H9 (cell line): ENCODE results near the gene ZNF3. TPM values are rescaled to one million over a fixed set of nuclear protein-coding genes. Genes with fewer than 3 reads are reported as not detected.

Experiments
- DNase-seq: peaks from one replicate; pipeline ENCODE4 v3.0.0-alpha.2; 2017
- H2AFZ ChIP-seq: one replicate; pipeline ENCODE4 v1.6.1; 2013; ENCODE audit warnings: mild to moderate bottlenecking, low read length, control low read depth, moderate library complexity
- H2AK5ac ChIP-seq: 2 replicates; pipeline ENCODE4 v1.6.1; 2013; ENCODE audit warnings: low read length, control low read depth, mixed read lengths; ENCODE audit not compliant: insufficient read length
- H2BK120ac ChIP-seq: one replicate; pipeline ENCODE4 v1.6.1; 2013; ENCODE audit warnings: low read depth, mild to moderate bottlenecking, low read length, control low read depth, inconsistent platforms; ENCODE audit not compliant: poor library complexity, severe bottlenecking
- H2BK12ac ChIP-seq: 2 replicates; pipeline ENCODE4 v1.6.1; 2013; ENCODE audit warnings: low read length, control low read depth, mixed read lengths, low read depth; ENCODE audit not compliant: insufficient read length
- H2BK15ac ChIP-seq: 2 replicates; pipeline ENCODE4 v1.6.1; 2013; ENCODE audit warnings: low read depth, low read length, control low read depth
- H2BK20ac ChIP-seq: one replicate; pipeline ENCODE4 v1.6.1; 2013; ENCODE audit warnings: low read depth, mild to moderate bottlenecking, low read length, control low read depth, inconsistent platforms; ENCODE audit not compliant: poor library complexity, severe bottlenecking
- H2BK5ac ChIP-seq: 2 replicates; pipeline ENCODE4 v1.6.1; 2013; ENCODE audit warnings: low read length, control low read depth, mixed read lengths; ENCODE audit not compliant: insufficient read length
- H3K14ac ChIP-seq: 2 replicates; pipeline ENCODE4 v1.6.1; 2013; ENCODE audit warnings: low read length, control low read depth; ENCODE audit not compliant: insufficient read depth
- H3K18ac ChIP-seq: 2 replicates; pipeline ENCODE4 v1.6.1; 2013; ENCODE audit warnings: low read depth, mild to moderate bottlenecking, mixed read lengths, low read length, control low read depth; ENCODE audit not compliant: insufficient read length
- H3K23ac ChIP-seq: 2 replicates; pipeline ENCODE4 v1.6.1; 2013; ENCODE audit warnings: low read length, control low read depth, mixed read lengths, low read depth; ENCODE audit not compliant: insufficient read length
- H3K23me2 ChIP-seq: 2 replicates; pipeline ENCODE4 v1.6.1; 2013; ENCODE audit warnings: low read depth, mild to moderate bottlenecking, mixed read lengths, low read length, control low read depth; ENCODE audit not compliant: insufficient read length, poor library complexity, severe bottlenecking
- H3K27ac ChIP-seq: 2 replicates; pipeline ENCODE4 v1.5.1; 2013; ENCODE audit warnings: low read length, control low read depth, mixed read lengths, low read depth; ENCODE audit not compliant: insufficient read length
- H3K27me3 ChIP-seq: 2 replicates; pipeline ENCODE4 v1.6.1; 2013; ENCODE audit warnings: low read length, control low read depth, inconsistent platforms; ENCODE audit not compliant: insufficient read depth
- H3K4ac ChIP-seq: 2 replicates; pipeline ENCODE4 v1.6.1; 2013; ENCODE audit warnings: low read depth, mild to moderate bottlenecking, control low read depth, inconsistent platforms, low read length, moderate library complexity
- H3K4me1 ChIP-seq: 2 replicates; pipeline ENCODE4 v1.6.1; 2013; ENCODE audit warnings: low read length, control low read depth, inconsistent platforms; ENCODE audit not compliant: insufficient read depth
- H3K4me2 ChIP-seq: 2 replicates; pipeline ENCODE4 v1.6.1; 2013; ENCODE audit warnings: low read length, control low read depth, mixed read lengths; ENCODE audit not compliant: insufficient read length, insufficient read depth
- H3K56ac ChIP-seq: 2 replicates; pipeline ENCODE4 v1.6.1; 2013; ENCODE audit warnings: low read depth, mild to moderate bottlenecking, mixed read lengths, low read length, control low read depth; ENCODE audit not compliant: insufficient read length
- H3K79me1 ChIP-seq: 2 replicates; pipeline ENCODE4 v1.6.1; 2013; ENCODE audit warnings: low read depth, mild to moderate bottlenecking, moderate library complexity, low read length, control low read depth, inconsistent platforms; ENCODE audit not compliant: insufficient read depth, poor library complexity, severe bottlenecking
- H3K79me2 ChIP-seq: 2 replicates; pipeline ENCODE4 v1.6.1; 2013; ENCODE audit warnings: low read length, control low read depth, inconsistent platforms; ENCODE audit not compliant: insufficient read depth
- H3K9ac ChIP-seq: 2 replicates; pipeline ENCODE4 v1.6.1; 2013; ENCODE audit warnings: low read length, control low read depth, mixed read lengths; ENCODE audit not compliant: insufficient read length; ENCODE audit errors: extremely low read depth
- H3K9me3 ChIP-seq: one replicate; pipeline ENCODE4 v1.6.1; 2013; ENCODE audit warnings: low read depth, low read length, inconsistent platforms; ENCODE audit not compliant: control insufficient read depth
- H3T11ph ChIP-seq: one replicate; pipeline ENCODE4 v1.6.1; 2013; ENCODE audit warnings: mild to moderate bottlenecking, low read length, control low read depth, inconsistent platforms
- H4K20me1 ChIP-seq: one replicate; pipeline ENCODE4 v1.6.1; 2013; ENCODE audit not compliant: control insufficient read depth, insufficient read length, insufficient read depth
- H4K5ac ChIP-seq: 2 replicates; pipeline ENCODE4 v1.6.1; 2013; ENCODE audit warnings: low read depth, mild to moderate bottlenecking, mixed read lengths, low read length, control low read depth; ENCODE audit not compliant: insufficient read length
- H4K8ac ChIP-seq: replicated peaks from 2 replicates; pipeline ENCODE4 v1.6.1; 2013; ENCODE audit warnings: low read length, control low read depth, mixed read lengths, low read depth; ENCODE audit not compliant: insufficient read length
- H4K91ac ChIP-seq: 2 replicates; pipeline ENCODE4 v1.6.1; 2013; ENCODE audit warnings: low read depth, mild to moderate bottlenecking, moderate library complexity, mixed read lengths, low read length, control low read depth; ENCODE audit not compliant: insufficient read length
- H3K27ac Mint-ChIP-seq, 3 experiments: 2 replicates in 2 of 3; 3 replicates in 1 of 3; pipeline ENCODE4 v1.8.0; 2020 to 2021; ENCODE audit warnings: mixed read lengths in 3 of 3, mild to moderate bottlenecking in 1 of 3, moderate library complexity in 1 of 3
- H3K27me3 Mint-ChIP-seq: 2 replicates; pipeline ENCODE4 v1.8.0; 2021; ENCODE audit warnings: low read depth, mild to moderate bottlenecking, moderate library complexity, mixed read lengths
- H3K36me3 Mint-ChIP-seq, 3 experiments: 2 replicates in 2 of 3; 3 replicates in 1 of 3; pipeline ENCODE4 v1.8.0; 2020 to 2021; ENCODE audit warnings: low read depth in 3 of 3, mixed read lengths in 3 of 3; ENCODE audit not compliant: insufficient read depth in 1 of 3
- H3K4me1 Mint-ChIP-seq, 2 experiments: 2 replicates each; pipeline ENCODE4 v1.8.0; 2020; ENCODE audit warnings: mixed read lengths in 2 of 2
- H3K4me3 Mint-ChIP-seq, 2 experiments: 2 replicates in 1 of 2; 3 replicates in 1 of 2; pipeline ENCODE4 v1.8.0; 2020 to 2021; ENCODE audit warnings: mild to moderate bottlenecking in 2 of 2, mixed read lengths in 2 of 2, moderate library complexity in 1 of 2
- H3K9me3 Mint-ChIP-seq, 2 experiments: 2 replicates in 1 of 2; 3 replicates in 1 of 2; pipeline ENCODE4 v1.8.0; 2020; ENCODE audit warnings: mild to moderate bottlenecking in 2 of 2, mixed read lengths in 2 of 2, moderate library complexity in 1 of 2
- CTCF ChIP-seq: fragments of 200-600 bp; sonication (generic); conservative IDR thresholded peaks from 3 replicates; pipeline ENCODE4 v1.8.0; 2021; ENCODE audit warnings: antibody characterized with exemption, mild to moderate bottlenecking
- WGBS: extraction: QIAGEN DNeasy Blood & Tissue Kit; methylation state at CpG from one replicate; pipeline ENCODE4 v1.1.7; 2013; ENCODE audit warnings: missing lambda C conversion rate, low lambda C conversion rate, mixed read lengths; ENCODE audit not compliant: insufficient read length; ENCODE audit errors: extremely low coverage; 5-methylcytosine and 5-hydroxymethylcytosine counted together
- total RNA-seq: library from RNA; stranded (reverse); gene quantifications from 2 replicates; pipeline ENCODE4 v1.2.1, GENCODE V29; 2021

ZNF3 gene
- total RNA-seq, 1 experiment from 2014 or later, result 60.4 TPM

GRCh38 chr7:100057006-100057405 is 24.5 kb downstream of the ZNF3 start:
- no peak overlapping the region for H3K4me3 Mint-ChIP-seq
- Histone ChIP-seq H2AK5ac (no peak overlapping the region), H3T11ph (no peak overlapping the region), H3K23me2 (no peaks in the 10 kb centered on the region), H3K9me3 (no peaks in the 10 kb centered on the region), H3K27me3 (no peaks in the 10 kb centered on the region), H3K4me1 (no peaks in the 10 kb centered on the region), H2BK15ac (no peak overlapping the region), H3K18ac (no peak overlapping the region), H4K8ac (no peak overlapping the region), H3K56ac (no peak overlapping the region), H3K27ac (no peak overlapping the region), H3K79me1 (peaks cover 2% of the 10 kb centered on the region), H4K91ac (no peak overlapping the region), H3K23ac (no peak overlapping the region), H4K5ac (no peak overlapping the region), H3K79me2 (no peaks in the 10 kb centered on the region; the same call in 1 of the 2 replicates), H2BK12ac (no peak overlapping the region), H3K4ac (no peak overlapping the region), H2BK120ac (no peak overlapping the region), H3K9ac (no peak overlapping the region), H3K14ac (no peak overlapping the region), H2AFZ (no peak overlapping the region), H3K4me2 (no peak overlapping the region), H2BK5ac (no peak overlapping the region), H2BK20ac (no peak overlapping the region), H4K20me1 (no peaks in the 10 kb centered on the region)
- H3K9me3 Mint-ChIP-seq, result no peaks in the 10 kb centered on the region
- no peak overlapping the region for H3K27ac Mint-ChIP-seq
- no CpG with 5 or more reads among the region's 10 CpGs for WGBS
- no peak for DNase-seq
- no peak for TF ChIP-seq CTCF
- no peaks in the 10 kb centered on the region for H3K4me1 Mint-ChIP-seq
- no peaks in the 10 kb centered on the region for H3K27me3 Mint-ChIP-seq
- peaks cover 40 to 65% (median 58%) of the 10 kb centered on the region in 3 experiments for H3K36me3 Mint-ChIP-seq
